HG02623 (cell line): ENCODE data around the gene ANO1.
"Not testable (repeated sequence)": the region's sequence is repeated elsewhere in the genome, so short reads cannot be mapped to it uniquely, and the experiment has no call there.

Experiments
- ATAC-seq: cut with Tn5 transposase; IDR thresholded peaks from one replicate; pipeline ENCODE4 v1.9.1; 2021; ENCODE audit warnings: moderate library complexity; ENCODE audit not compliant: unreplicated experiment

Gene ANO1

GRCh38 chr11:70183483-70184176 lies 105.5 kb downstream of the ANO1 start:
- ATAC-seq, result no peak

GRCh38 chr11:70184396-70184795 lies 106.3 kb downstream of the ANO1 start:
- ATAC-seq, result no peak

GRCh38 chr11:70185348-70186055 lies 107.4 kb downstream of the ANO1 start:
- no peak for ATAC-seq

- ATAC-seq, result no peak
Observed at GRCh38 chr11:70186420-70186819, 108.3 kb downstream of the ANO1 start.

GRCh38 chr11:70186936-70187335 lies 108.8 kb downstream of the ANO1 start:
- ATAC-seq, result no peak

- ATAC-seq, result no peak
Observed at GRCh38 chr11:70187771-70188170, 109.7 kb downstream of the ANO1 start.

GRCh38 chr11:70189622-70190021 lies 111.5 kb downstream of the ANO1 start:
- ATAC-seq, result no peak

GRCh38 chr11:70191495-70192140 lies 113.5 kb downstream of the ANO1 start:
- no peak for ATAC-seq

- ATAC-seq, result no peak
Observed at GRCh38 chr11:70192666-70193410, 114.7 kb downstream of the ANO1 start.

GRCh38 chr11:70193411-70194292 lies 115.5 kb downstream of the ANO1 start:
- ATAC-seq, result no peak

- ATAC-seq, result no peak
Observed at GRCh38 chr11:70194792-70195791, 117.0 kb downstream of the ANO1 start.

- ATAC-seq, result no peak
Observed at GRCh38 chr11:70200212-70200844, 122.2 kb downstream of the ANO1 start.

- ATAC-seq, result not testable (repeated sequence)
Observed at GRCh38 chr11:70201047-70201446, 122.9 kb downstream of the ANO1 start.

- ATAC-seq, result no peak
Observed at GRCh38 chr11:70201882-70202861, 124.1 kb downstream of the ANO1 start.

GRCh38 chr11:70202920-70203750 lies 125.0 kb downstream of the ANO1 start, which contains the start of gene FADD:
FADD (plus strand) TSS chr11:70203296; CDS start chr11:70203460, 164 bp downstream.
- ATAC-seq, result peak; percentile 69

- peak; percentile 28 for ATAC-seq
Observed at GRCh38 chr11:70203751-70204465, 125.8 kb downstream of the ANO1 start.
